ENCODE results near the gene SPG7.
"Not testable (repeated sequence)": the region's sequence is repeated elsewhere in the genome, so short reads cannot be mapped to it uniquely, and the experiment has no call there.

SPG7 gene

GRCh38 chr16:89583895-89584644, 75.9 kb downstream of the SPG7 start:
- no peak for DNase-seq (ENCODE audit: low read depth)
- TF ChIP-seq CTCF (IDR thresholded peaks at IDR 0.05; ENCODE audit: insufficient read depth, low read depth, low read length, missing control alignments): no peak
- no peak overlapping the region for H3K4me3 ChIP-seq (ENCODE audit: low read depth, low read length)

GRCh38 chr16:89584768-89585549, 76.8 kb downstream of the SPG7 start:
- DNase-seq (ENCODE audit: low read depth): no peak
- TF ChIP-seq CTCF (IDR thresholded peaks at IDR 0.05; ENCODE audit: insufficient read depth, low read depth, low read length, missing control alignments): no peak
- H3K4me3 ChIP-seq (ENCODE audit: low read depth, low read length): no peak overlapping the region

GRCh38 chr16:89586218-89586617, 78.0 kb downstream of the SPG7 start:
- no peak overlapping the region for H3K4me3 ChIP-seq (ENCODE audit: low read depth, low read length)
- DNase-seq (ENCODE audit: low read depth): no peak
- TF ChIP-seq CTCF (IDR thresholded peaks at IDR 0.05; ENCODE audit: insufficient read depth, low read depth, low read length, missing control alignments): no peak

GRCh38 chr16:89586853-89587252, 78.7 kb downstream of the SPG7 start:
- no peak for DNase-seq (ENCODE audit: low read depth)
- TF ChIP-seq CTCF (IDR thresholded peaks at IDR 0.05; ENCODE audit: insufficient read depth, low read depth, low read length, missing control alignments): no peak
- H3K4me3 ChIP-seq (ENCODE audit: low read depth, low read length): no peak overlapping the region

GRCh38 chr16:89587676-89588075, 79.5 kb downstream of the SPG7 start:
- not testable (repeated sequence) for DNase-seq (ENCODE audit: low read depth); H3K4me3 ChIP-seq (ENCODE audit: low read depth, low read length)

- TF ChIP-seq CTCF (IDR thresholded peaks at IDR 0.05; ENCODE audit: insufficient read depth, low read depth, low read length, missing control alignments): no peak
- no peak overlapping the region for H3K4me3 ChIP-seq (ENCODE audit: low read depth, low read length)
- DNase-seq (ENCODE audit: low read depth): no peak
Observed at GRCh38 chr16:89588413-89589109, 80.4 kb downstream of the SPG7 start.

Data from GM12865 (cell line).